GM23248 (cell line): ENCODE data around the gene RIBC2.

Experiments
- EZH2 ChIP-seq: fragments of 200-600 bp; sonication (generic); IDR thresholded peaks from 2 replicates; pipeline ENCODE4 v1.6.1; 2018; ENCODE audit warnings: antibody characterized with exemption, mild to moderate bottlenecking; ENCODE audit not compliant: insufficient read depth, poor library complexity, severe bottlenecking
- EZH2phosphoT487 ChIP-seq: fragments of 200-600 bp; sonication (generic); IDR thresholded peaks from 2 replicates; pipeline ENCODE4 v1.6.1; 2018; ENCODE audit warnings: antibody characterized with exemption, moderate library complexity, mild to moderate bottlenecking, low read depth; ENCODE audit not compliant: insufficient read depth

- no peak for TF ChIP-seq EZH2phosphoT487
- TF ChIP-seq EZH2: no peak
Measured at GRCh38 chr22:45442116-45442515, 28.6 kb downstream of the RIBC2 start.
